H1 (cell line): ENCODE measurements around the gene TGFB1. TPM values are rescaled to one million over a fixed set of nuclear protein-coding genes. Genes with fewer than 3 reads are reported as not detected.

Experiments
- CTCF ChIA-PET: fragments of 300-600 bp; sonication (Branson Sonifier 250); formaldehyde crosslinking; loops from one replicate; lab custom pipeline; 2021; ENCODE audit not compliant: partially characterized antibody; lab: Charles Lee
- POLR2A ChIA-PET: fragments of 300-600 bp; sonication (Branson Sonifier 250); formaldehyde crosslinking; loops from one replicate; lab custom pipeline; 2021; ENCODE audit warnings: inconsistent platforms; ENCODE audit not compliant: partially characterized antibody; lab: Charles Lee
- DNase-seq, 2 experiments: peaks; one replicate each; pipeline versions ENCODE4 v3.0.0 to v3.0.0-alpha.2; 2010 to 2022; ENCODE audit warnings: low spot score in 2 of 2, low read depth in 1 of 2, mixed read lengths in 1 of 2
- FAIRE-seq: peaks from 2 replicates; lab custom pipeline; 2011; peaks lifted over from hg19 to GRCh38; lab: Jason Lieb, UNC
- H2AFZ ChIP-seq: 2 replicates; pipeline ENCODE4 v1.8.1; 2012; ENCODE audit warnings: low read length, inconsistent platforms
- H2AK5ac ChIP-seq: 2 replicates; pipeline ENCODE4 v1.6.1; 2013; ENCODE audit warnings: low read depth, low read length
- H2BK120ac ChIP-seq: replicated peaks from 2 replicates; pipeline ENCODE3; 2013; ENCODE audit warnings: low read depth, low read length, inconsistent platforms
- H2BK12ac ChIP-seq: 2 replicates; pipeline ENCODE4 v1.6.1; 2013; ENCODE audit warnings: low read depth, low read length
- H2BK15ac ChIP-seq: 2 replicates; pipeline ENCODE4 v1.6.1; 2013; ENCODE audit warnings: low read length
- H2BK20ac ChIP-seq: 2 replicates; pipeline ENCODE4 v1.6.1; 2013; ENCODE audit warnings: low read length
- H2BK5ac ChIP-seq: 2 replicates; pipeline ENCODE4 v1.6.1; 2013; ENCODE audit warnings: low read depth, low read length
- H3K14ac ChIP-seq: 2 replicates; pipeline ENCODE4 v1.6.1; 2013; ENCODE audit warnings: inconsistent platforms; ENCODE audit not compliant: insufficient read length
- H3K18ac ChIP-seq: 2 replicates; pipeline ENCODE4 v1.6.1; 2013; ENCODE audit warnings: low read length; ENCODE audit errors: extremely low read depth
- H3K23ac ChIP-seq: 2 replicates; pipeline ENCODE4 v1.6.1; 2013; ENCODE audit warnings: inconsistent platforms; ENCODE audit not compliant: insufficient read length
- H3K23me2 ChIP-seq: 2 replicates; pipeline ENCODE4 v1.6.1; 2013; ENCODE audit warnings: low read depth, low read length
- H3K27ac ChIP-seq: 2 replicates; pipeline ENCODE4 v1.6.1; 2011; ENCODE audit warnings: low read depth, low read length, inconsistent platforms
- H3K27me3 ChIP-seq, 4 experiments: replicated peaks in 1 of 4; 1 replicate in 1 of 4; 2 replicates in 3 of 4; pipeline versions ENCODE4 v1.6.1 to v1.8.1; 2011 to 2013; ENCODE audit warnings: low read length in 3 of 4, mild to moderate bottlenecking in 3 of 4, inconsistent platforms in 2 of 4, mixed read lengths in 2 of 4, moderate library complexity in 1 of 4; ENCODE audit not compliant: control insufficient read depth in 3 of 4, insufficient read depth in 3 of 4; ENCODE audit errors: extremely low read depth in 1 of 4
- H3K36me3 ChIP-seq, 4 experiments: 2 replicates each; pipeline versions ENCODE4 v1.6.1 to v1.8.1; 2011 to 2013; ENCODE audit warnings: mild to moderate bottlenecking in 4 of 4, low read length in 3 of 4, moderate library complexity in 2 of 4, control low read depth in 1 of 4, inconsistent platforms in 1 of 4; ENCODE audit not compliant: insufficient read depth in 4 of 4, control insufficient read depth in 2 of 4
- H3K4ac ChIP-seq: replicated peaks from 2 replicates; pipeline ENCODE3; 2013; ENCODE audit warnings: low read length, low read depth, mixed read lengths, inconsistent platforms; ENCODE audit not compliant: insufficient read length
- H3K4me1 ChIP-seq, 4 experiments: replicated peaks in 1 of 4; 1 replicate in 1 of 4; 2 replicates in 3 of 4; pipeline versions ENCODE4 v1.6.1 to v1.8.1; 2011 to 2013; ENCODE audit warnings: low read length in 3 of 4, inconsistent platforms in 2 of 4, mixed read lengths in 1 of 4; ENCODE audit not compliant: insufficient read depth in 4 of 4, control insufficient read depth in 3 of 4
- H3K4me2 ChIP-seq, 2 experiments: 2 replicates each; pipeline versions ENCODE4 v1.6.1 to v1.8.1; 2011 to 2013; ENCODE audit warnings: low read depth in 2 of 2, low read length in 2 of 2, control low read depth in 1 of 2, inconsistent platforms in 1 of 2, mild to moderate bottlenecking in 1 of 2; ENCODE audit not compliant: insufficient read depth in 1 of 2
- H3K4me3 ChIP-seq, 4 experiments: fragments of 200-600, 300-600 bp in 1 of 4; sonication (generic), shearing (Covaris generic), sonication (Bioruptor Twin) in 1 of 4; 2 replicates each; pipeline versions ENCODE4 v1.5.1 to v1.8.1; 2011 to 2016; ENCODE audit warnings: low read length in 4 of 4, low read depth in 3 of 4, control low read depth in 2 of 4, inconsistent platforms in 2 of 4, mild to moderate bottlenecking in 2 of 4, mixed read lengths in 1 of 4, moderate library complexity in 1 of 4; ENCODE audit not compliant: insufficient read depth in 2 of 4; ENCODE audit errors: extremely low read depth in 1 of 4
- H3K56ac ChIP-seq: replicated peaks from 2 replicates; pipeline ENCODE3; 2013; ENCODE audit warnings: low read depth, mild to moderate bottlenecking, mixed read lengths, low read length, inconsistent platforms; ENCODE audit not compliant: insufficient read length
- H3K79me1 ChIP-seq: 2 replicates; pipeline ENCODE4 v1.6.1; 2013; ENCODE audit warnings: low read depth, low read length, control low read depth
- H3K79me2 ChIP-seq, 2 experiments: 2 replicates each; pipeline versions ENCODE4 v1.6.1 to v1.8.1; 2012 to 2013; ENCODE audit warnings: low read length in 2 of 2, mild to moderate bottlenecking in 2 of 2, inconsistent platforms in 1 of 2; ENCODE audit not compliant: insufficient read depth in 2 of 2, control insufficient read depth in 1 of 2
- H3K9ac ChIP-seq, 4 experiments: replicated peaks in 1 of 4; 1 replicate in 1 of 4; 2 replicates in 3 of 4; pipeline versions ENCODE4 v1.6.1 to v1.8.1; 2011 to 2013; ENCODE audit warnings: low read depth in 3 of 4, low read length in 3 of 4, control low read depth in 2 of 4, mild to moderate bottlenecking in 2 of 4, moderate library complexity in 2 of 4, inconsistent platforms in 1 of 4; ENCODE audit errors: extremely low read depth in 1 of 4
- H3K9me3 ChIP-seq, 2 experiments: 2 replicates each; pipeline versions ENCODE4 v1.6.1 to v1.8.1; 2012 to 2013; ENCODE audit warnings: mild to moderate bottlenecking in 2 of 2, moderate library complexity in 2 of 2, control low read depth in 1 of 2, inconsistent platforms in 1 of 2, low read depth in 1 of 2, low read length in 1 of 2, mixed read lengths in 1 of 2; ENCODE audit not compliant: insufficient read depth in 2 of 2
- H4K20me1 ChIP-seq, 2 experiments: replicated peaks in 1 of 2; 2 replicates each; pipeline versions ENCODE3 to v1.8.1; 2011 to 2013; ENCODE audit warnings: inconsistent platforms in 2 of 2, low read length in 2 of 2, mild to moderate bottlenecking in 1 of 2; ENCODE audit not compliant: insufficient read depth in 2 of 2, control insufficient read depth in 1 of 2
- H4K5ac ChIP-seq: 2 replicates; pipeline ENCODE4 v1.6.1; 2013; ENCODE audit warnings: low read length, low read depth, mixed read lengths, inconsistent platforms; ENCODE audit not compliant: insufficient read length
- H4K8ac ChIP-seq: 2 replicates; pipeline ENCODE4 v1.8.0; 2013; ENCODE audit warnings: mild to moderate bottlenecking, moderate library complexity, low read length, inconsistent platforms; ENCODE audit not compliant: insufficient read depth; ENCODE audit errors: extremely low read depth
- H4K91ac ChIP-seq: replicated peaks from 2 replicates; pipeline ENCODE3; 2013; ENCODE audit warnings: low read length, mixed read lengths, inconsistent platforms; ENCODE audit not compliant: insufficient read length
- SP1 ChIP-seq: IDR thresholded peaks from 2 replicates; pipeline ENCODE4 v1.6.1; 2011; ENCODE audit warnings: low read depth, low read length
- USF2 ChIP-seq: IDR thresholded peaks from 2 replicates; pipeline ENCODE4 v1.6.1; 2011; ENCODE audit warnings: low read length, improper control_type of control experiment
- WGBS, 2 experiments: shearing (Covaris generic) in 1 of 2; methylation state at CpG; one replicate each; pipeline versions ENCODE4 v1.1.6 to v1.1.7; 2013 to 2015; ENCODE audit warnings: low lambda C conversion rate in 2 of 2, mixed read lengths in 2 of 2, inconsistent platforms in 1 of 2, low coverage in 1 of 2, missing lambda C conversion rate in 1 of 2; ENCODE audit not compliant: insufficient replicate concordance in 2 of 2, insufficient coverage in 1 of 2, insufficient read length in 1 of 2; ENCODE audit errors: extremely low coverage in 1 of 2, missing lambda C conversion rate in 1 of 2; 5-methylcytosine and 5-hydroxymethylcytosine counted together
- polyA plus RNA-seq, 7 experiments: library from polyadenylated mRNA; depleted of rRNA in 3 of 7; stranded (reverse) in 5 of 7; unstranded in 2 of 7; fragments of >200 nt in 5 of 7; fragments of 200-250 nt in 2 of 7; gene quantifications; 1 replicate in 5 of 7; 2 replicates in 1 of 7; 4 replicates in 1 of 7; pipeline versions ENCODE4 v1.2.1 to v1.2.3, GENCODE V29; 2011 to 2013; ENCODE audit warnings: missing spikeins in 2 of 7, mixed read lengths in 2 of 7
- total RNA-seq: library from RNA; stranded (reverse); fragmentation: NEBNext Ultra II Directional; extraction: Animal tissue kit (Norgen Biotek cat#: 25700); gene quantifications from 2 replicates; pipeline ENCODE4 v1.2.1, GENCODE V29; 2021

Gene TGFB1
- total and polyA plus RNA-seq, 2 of the 8 experiments (the other 6 are each of a cell fraction or from before 2014, with no cell fraction given) = 1.7 to 10.6 TPM

DNA sequence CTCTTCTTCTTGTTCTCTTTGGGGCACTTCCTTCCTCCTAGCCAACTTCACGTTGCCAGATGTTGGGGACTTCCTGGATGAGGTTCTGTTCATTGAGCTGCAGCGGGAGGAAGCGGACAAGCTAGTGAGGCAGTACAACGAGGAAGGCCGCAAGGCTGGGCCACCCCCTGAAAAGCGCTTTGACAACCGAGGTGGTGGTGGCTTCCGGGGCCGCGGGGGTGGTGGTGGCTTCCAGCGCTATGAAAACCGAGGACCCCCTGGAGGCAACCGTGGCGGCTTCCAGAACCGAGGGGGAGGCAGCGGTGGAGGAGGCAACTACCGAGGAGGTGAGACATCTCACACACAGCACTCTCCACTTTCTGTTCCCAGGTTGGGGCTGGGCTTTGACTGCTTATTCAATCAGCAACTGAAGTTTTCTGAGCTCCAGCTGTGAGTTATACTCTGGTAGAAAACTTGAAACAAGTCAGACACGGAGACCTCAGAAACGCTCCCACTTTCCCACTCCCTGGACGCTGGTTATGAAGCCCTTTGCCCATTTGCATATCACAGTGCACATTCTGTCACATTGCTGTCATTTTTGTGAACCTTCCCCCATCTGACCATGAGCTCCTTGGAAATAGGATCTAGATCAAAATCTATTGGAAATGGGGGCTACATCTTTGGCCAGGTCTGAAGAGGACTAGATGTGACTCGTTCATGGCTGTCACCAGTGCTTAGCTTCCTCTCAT is 50.9 kb downstream of the TGFB1 start:
- H3K27me3 ChIP-seq = no peaks in the 10 kb centered on the region
- peaks cover 6 to 25% of the 10 kb centered on the region in 2 experiments for H4K20me1 ChIP-seq
- no peak overlapping the region for H3K9ac ChIP-seq
- H3K4me2 ChIP-seq = no peak overlapping the region
- H3K36me3 ChIP-seq = peaks cover 66 to 96% (median 87%) of the 10 kb centered on the region in 4 experiments
- H3K18ac ChIP-seq = no peak overlapping the region
- FAIRE-seq (no peak), DNase-seq (no peak)
- H2AK5ac ChIP-seq = no peak overlapping the region
- H3K4me1 ChIP-seq = no peaks in the 10 kb centered on the region; a peak in 1 of 7 replicates
- H3K56ac ChIP-seq = no peak overlapping the region
- H3K27ac ChIP-seq = no peak overlapping the region
- no peak overlapping the region for H3K14ac ChIP-seq
- no peaks in the 10 kb centered on the region for H3K79me2 ChIP-seq
- no peak overlapping the region for H4K5ac ChIP-seq
- H2BK5ac ChIP-seq = no peak overlapping the region
- no peak overlapping the region for H2BK120ac ChIP-seq
- TF ChIP-seq USF2 = no peak
- TF ChIP-seq SP1 = no peak
- H2BK15ac ChIP-seq = no peak overlapping the region
- no peak overlapping the region for H3K4ac ChIP-seq
- WGBS, 2 experiments = 96% methylated on average over 20 of the region's 21 CpGs; no CpG with 5 or more reads in 1 of the 2 experiments
- ChIA-PET CTCF (interaction anchor here (0.7 to 7.3 kb wide), 4 partner anchors 7 to 377 kb away, joined by 3 to 63 read pairs (median 10); no protein-coding TSS in a partner anchor), POLR2A (interaction anchor here (0.6 to 22.6 kb wide), 5 partner anchors 19 to 612 kb away, joined by 3 to 579 read pairs (median 3); partner anchors contain the start of gene HNRNPUL1)
- H2BK12ac ChIP-seq = no peak overlapping the region
- H3K4me3 ChIP-seq = no peak overlapping the region
- no peak overlapping the region for H4K91ac ChIP-seq
- H3K23me2 ChIP-seq = no peaks in the 10 kb centered on the region
- no peak overlapping the region for H4K8ac ChIP-seq
- H3K9me3 ChIP-seq = no peaks in the 10 kb centered on the region
- no peak overlapping the region for H2BK20ac ChIP-seq
- no peak overlapping the region for H3K23ac ChIP-seq
- H3K79me1 ChIP-seq = no peaks in the 10 kb centered on the region; the same call in 1 of the 2 replicates
- H2AFZ ChIP-seq = no peak overlapping the region
